Naive thymus-derived CD4-positive, alpha-beta T cell (primary cell): Measurements from ENCODE around the gene EDN3. TPM values are rescaled to one million over a fixed set of nuclear protein-coding genes. Genes with fewer than 3 reads are reported as not detected.
A peak's percentile ranks its signal among the peaks of the same experiment; 100 is the strongest.

Experiments
- ATAC-seq: fragments of 150-1000 bp; cut with Tn5 transposase; 2 replicates; pipeline ENCODE4 v1.10.0; 2021; ENCODE audit warnings: mild to moderate bottlenecking, moderate library complexity
- CTCF ChIA-PET: fragments of 350-600 bp; sonication (Branson Sonifier 250); formaldehyde crosslinking; loops from one replicate; lab custom pipeline; 2021; ENCODE audit warnings: antibody characterized with exemption; lab: Charles Lee
- POLR2A ChIA-PET: fragments of 350-600 bp; sonication (Branson Sonifier 250); formaldehyde crosslinking; loops from one replicate; lab custom pipeline; 2021; ENCODE audit warnings: antibody characterized with exemption, inconsistent platforms; lab: Charles Lee
- DNase-seq, 9 donors: peaks; one replicate each; pipeline versions ENCODE4 v3.0.0 to v3.0.0-alpha.2; 2020 to 2022; ENCODE audit warnings: mixed read lengths in 1 of 9
- H3K27ac ChIP-seq: one replicate; pipeline ENCODE4 v1.7.0; 2013; ENCODE audit warnings: mild to moderate bottlenecking, low read depth, low read length, moderate library complexity
- H3K27me3 ChIP-seq, 2 donors: one replicate each; pipeline ENCODE4 v1.7.0; 2013; ENCODE audit warnings: low read length in 2 of 2, mild to moderate bottlenecking in 2 of 2, moderate library complexity in 2 of 2; ENCODE audit not compliant: control insufficient read depth in 2 of 2, insufficient read depth in 2 of 2
- H3K36me3 ChIP-seq, 3 experiments: 1 replicate in 2 of 3; 2 replicates in 1 of 3; pipeline ENCODE4 v1.7.0; 2013; ENCODE audit warnings: low read length in 3 of 3, mild to moderate bottlenecking in 3 of 3, moderate library complexity in 1 of 3; ENCODE audit not compliant: insufficient read depth in 3 of 3, control insufficient read depth in 2 of 3
- H3K4me1 ChIP-seq, 2 donors: one replicate each; pipeline ENCODE4 v1.7.0; 2013; ENCODE audit warnings: low read length in 2 of 2, mild to moderate bottlenecking in 2 of 2, moderate library complexity in 1 of 2; ENCODE audit not compliant: control insufficient read depth in 2 of 2, insufficient read depth in 2 of 2
- H3K4me3 ChIP-seq: 2 replicates; pipeline ENCODE4 v1.7.0; 2013; ENCODE audit warnings: mild to moderate bottlenecking, low read length
- H3K9me3 ChIP-seq, 3 experiments: 1 replicate in 2 of 3; 2 replicates in 1 of 3; pipeline ENCODE4 v1.7.0; 2013; ENCODE audit warnings: low read length in 3 of 3; ENCODE audit not compliant: control insufficient read depth in 2 of 3
- H3K27ac Mint-ChIP-seq, 9 donors: one replicate each; pipeline ENCODE4 v1.8.0; 2020 to 2022; ENCODE audit warnings: mixed read lengths in 9 of 9, mild to moderate bottlenecking in 8 of 9, moderate library complexity in 5 of 9, inconsistent platforms in 2 of 9
- H3K27me3 Mint-ChIP-seq, 5 donors: one replicate each; pipeline ENCODE4 v1.8.0; 2021 to 2022; ENCODE audit warnings: mixed read lengths in 5 of 5, mild to moderate bottlenecking in 1 of 5
- H3K36me3 Mint-ChIP-seq, 5 donors: one replicate each; pipeline ENCODE4 v1.8.0; 2020 to 2022; ENCODE audit warnings: mixed read lengths in 5 of 5, mild to moderate bottlenecking in 3 of 5, inconsistent platforms in 1 of 5
- H3K4me1 Mint-ChIP-seq, 7 donors: one replicate each; pipeline ENCODE4 v1.8.0; 2020 to 2022; ENCODE audit warnings: mixed read lengths in 7 of 7, mild to moderate bottlenecking in 3 of 7, inconsistent platforms in 1 of 7
- H3K4me3 Mint-ChIP-seq, 10 donors: one replicate each; pipeline ENCODE4 v1.8.0; 2020 to 2022; ENCODE audit warnings: mild to moderate bottlenecking in 10 of 10, mixed read lengths in 10 of 10, moderate library complexity in 6 of 10, inconsistent platforms in 2 of 10
- H3K9me3 Mint-ChIP-seq, 11 donors: one replicate each; pipeline ENCODE4 v1.8.0; 2020 to 2022; ENCODE audit warnings: mixed read lengths in 11 of 11, mild to moderate bottlenecking in 4 of 11, inconsistent platforms in 1 of 11, moderate library complexity in 1 of 11
- intact Hi-C, 2 donors: fragments of 100-400 bp; cut with micrococcal nuclease; formaldehyde crosslinking; loops; one replicate each; pipeline ENCODE4 v1.15.1; 2023
- polyA plus RNA-seq, 2 donors: library from polyadenylated mRNA; unstranded; fragments of 300-500 nt; fragmentation: Illumina TruSeq; gene quantifications; one replicate each; pipeline ENCODE4 v1.2.3, GENCODE V29; 2021
- total RNA-seq, 6 experiments: library from RNA in 5 of 6; stranded (reverse) in 5 of 6; gene quantifications; 1 replicate in 5 of 6; 2 replicates in 1 of 6; pipeline ENCODE4 v1.2.3 and lab custom pipeline; 2021 to 2026

EDN3 gene
- total and polyA plus RNA-seq, 7 experiments from 2014 or later: 0.13 to 0.56 (median 0.40) TPM; not detected in 3

DNA sequence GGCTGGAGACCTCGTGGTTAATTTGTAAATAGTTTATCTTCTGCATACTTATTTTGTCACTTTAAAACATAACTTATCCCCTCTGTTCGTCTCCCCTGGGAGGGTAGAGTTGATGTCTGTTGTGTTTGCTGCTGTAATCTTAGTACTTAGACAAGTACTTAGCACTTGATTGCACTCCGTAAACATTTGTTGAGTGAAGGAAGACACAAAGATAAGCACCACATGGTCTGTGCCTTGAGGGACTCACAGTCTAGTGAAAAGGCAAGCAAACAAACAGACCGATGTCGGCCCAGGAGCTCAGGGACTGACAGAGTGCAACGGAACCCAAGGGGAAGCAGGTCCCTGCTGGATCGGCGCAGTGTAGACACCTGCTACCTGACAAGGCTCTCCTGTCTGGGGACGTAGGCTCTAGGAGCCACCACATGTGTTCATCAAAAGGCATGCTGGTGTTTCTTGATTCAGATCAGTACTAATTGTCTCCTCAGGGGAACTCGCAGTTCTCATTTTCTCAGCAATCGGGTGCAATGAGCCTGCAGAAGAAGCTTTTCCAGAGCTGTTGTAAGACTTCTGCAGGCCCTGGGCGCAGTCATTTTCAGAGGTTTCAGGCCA lies 31.4 kb downstream of the EDN3 start:
- Mint-ChIP-seq H3K36me3 (no peaks in the 10 kb centered on the region), H3K4me3 (no peak overlapping the region), H3K4me1 (no peaks in the 10 kb centered on the region), H3K9me3 (no peaks in the 10 kb centered on the region), H3K27me3 (peaks cover 0 to 14% (median 0%) of the 10 kb centered on the region in 5 donors), H3K27ac (no peak overlapping the region)
- H3K27me3 ChIP-seq: no peaks in the 10 kb centered on the region
- no peak for DNase-seq
- ChIA-PET POLR2A (no interaction called here), CTCF (no interaction called here)
- no peaks in the 10 kb centered on the region for H3K4me1 ChIP-seq
- H3K27ac ChIP-seq: no peak overlapping the region
- H3K9me3 ChIP-seq: no peaks in the 10 kb centered on the region
- H3K36me3 ChIP-seq: no peaks in the 10 kb centered on the region
- intact Hi-C loops: no loop called here
- no peak for ATAC-seq
- H3K4me3 ChIP-seq: no peak overlapping the region

GRCh38 chr20:59333260-59333845 lies 32.9 kb downstream of the EDN3 start:
- Mint-ChIP-seq H3K27ac (no peak overlapping the region), H3K4me1 (no peaks in the 10 kb centered on the region), H3K9me3 (no peaks in the 10 kb centered on the region), H3K27me3 (peaks cover 0 to 8% (median 0%) of the 10 kb centered on the region in 5 donors), H3K36me3 (no peaks in the 10 kb centered on the region), H3K4me3 (no peak overlapping the region)
- Histone ChIP-seq H3K27ac (no peak overlapping the region), H3K4me3 (no peak overlapping the region), H3K9me3 (no peaks in the 10 kb centered on the region), H3K4me1 (no peaks in the 10 kb centered on the region), H3K36me3 (no peaks in the 10 kb centered on the region), H3K27me3 (no peaks in the 10 kb centered on the region)
- CTCF ChIA-PET: interaction anchor here (0.8 kb wide), 1 partner anchor 9 kb away, joined by 4 read pairs; no protein-coding TSS in a partner anchor
- intact Hi-C loops: no loop called here
- DNase-seq (no peak), ATAC-seq (no peak)
- POLR2A ChIA-PET: interaction anchor here (0.9 kb wide), 1 partner anchor 24 kb away, joined by 3 read pairs; no protein-coding TSS in a partner anchor

- no peaks in the 10 kb centered on the region for H3K4me1 ChIP-seq
- intact Hi-C loops: no loop called here
- CTCF ChIA-PET: no interaction called here
- no peak overlapping the region for H3K4me3 Mint-ChIP-seq
- no peak overlapping the region for H3K27ac Mint-ChIP-seq
- no peaks in the 10 kb centered on the region for H3K27me3 ChIP-seq
- H3K27me3 Mint-ChIP-seq: peaks cover 0 to 8% (median 0%) of the 10 kb centered on the region in 5 donors
- H3K9me3 ChIP-seq: no peaks in the 10 kb centered on the region
- no peak overlapping the region for H3K4me3 ChIP-seq
- H3K36me3 Mint-ChIP-seq: no peaks in the 10 kb centered on the region
- H3K36me3 ChIP-seq: no peaks in the 10 kb centered on the region
- no peak overlapping the region for H3K27ac ChIP-seq
- no peaks in the 10 kb centered on the region for H3K9me3 Mint-ChIP-seq
- ATAC-seq: no peak
- POLR2A ChIA-PET: no interaction called here
- no peak for DNase-seq
- H3K4me1 Mint-ChIP-seq: no peaks in the 10 kb centered on the region
Measured at GRCh38 chr20:59333951-59334350, 33.5 kb downstream of the EDN3 start.

- Histone ChIP-seq H3K4me3 (no peak overlapping the region), H3K36me3 (no peaks in the 10 kb centered on the region), H3K27ac (no peak overlapping the region), H3K27me3 (no peaks in the 10 kb centered on the region), H3K4me1 (no peaks in the 10 kb centered on the region), H3K9me3 (no peaks in the 10 kb centered on the region)
- H3K4me1 Mint-ChIP-seq: no peaks in the 10 kb centered on the region
- H3K27ac Mint-ChIP-seq: no peak overlapping the region
- H3K9me3 Mint-ChIP-seq: no peaks in the 10 kb centered on the region
- DNase-seq: no peak
- intact Hi-C loops: no loop called here
- ATAC-seq: no peak
- peaks cover 0 to 8% (median 0%) of the 10 kb centered on the region in 5 donors for H3K27me3 Mint-ChIP-seq
- no peaks in the 10 kb centered on the region for H3K36me3 Mint-ChIP-seq
- no peak overlapping the region for H3K4me3 Mint-ChIP-seq
- ChIA-PET CTCF (no interaction called here), POLR2A (no interaction called here)
Measured at GRCh38 chr20:59334651-59335300, 34.4 kb downstream of the EDN3 start.

GRCh38 chr20:59335377-59335776 lies 35.0 kb downstream of the EDN3 start:
- Mint-ChIP-seq H3K36me3 (no peaks in the 10 kb centered on the region), H3K4me3 (no peak overlapping the region), H3K9me3 (no peaks in the 10 kb centered on the region), H3K4me1 (no peaks in the 10 kb centered on the region), H3K27ac (peak overlapping the region in 1 of 9 donors; percentile 8), H3K27me3 (peaks cover 0 to 8% (median 0%) of the 10 kb centered on the region in 5 donors)
- DNase-seq (no peak), ATAC-seq (no peak)
- no peaks in the 10 kb centered on the region for H3K9me3 ChIP-seq
- ChIA-PET CTCF (no interaction called here), POLR2A (no interaction called here)
- no peaks in the 10 kb centered on the region for H3K27me3 ChIP-seq
- H3K4me3 ChIP-seq: no peak overlapping the region
- H3K4me1 ChIP-seq: no peaks in the 10 kb centered on the region
- H3K27ac ChIP-seq: no peak overlapping the region
- no peaks in the 10 kb centered on the region for H3K36me3 ChIP-seq
- intact Hi-C loops: no loop called here

- no peak for DNase-seq
- H3K4me3 ChIP-seq: no peak overlapping the region
- Mint-ChIP-seq H3K36me3 (no peaks in the 10 kb centered on the region), H3K27me3 (peaks cover 0 to 5% (median 0%) of the 10 kb centered on the region in 5 donors), H3K27ac (no peak overlapping the region), H3K9me3 (no peaks in the 10 kb centered on the region), H3K4me1 (no peaks in the 10 kb centered on the region), H3K4me3 (no peak overlapping the region)
- no peaks in the 10 kb centered on the region for H3K36me3 ChIP-seq
- no peaks in the 10 kb centered on the region for H3K4me1 ChIP-seq
- no peak overlapping the region for H3K27ac ChIP-seq
- ChIA-PET POLR2A (no interaction called here), CTCF (no interaction called here)
- ATAC-seq: no peak
- no peaks in the 10 kb centered on the region for H3K27me3 ChIP-seq
- H3K9me3 ChIP-seq: no peaks in the 10 kb centered on the region
- intact Hi-C loops: no loop called here
Measured at GRCh38 chr20:59336540-59336939, 36.1 kb downstream of the EDN3 start.
